HUES64 (cell line): ENCODE measurements around the gene MYBPC3.

Experiments
- H3K27ac ChIP-seq: 2 replicates; pipeline ENCODE4 v1.7.0; 2013; ENCODE audit warnings: low read depth, low read length, inconsistent platforms
- H3K27me3 ChIP-seq: 2 replicates; pipeline ENCODE4 v1.6.1; 2013; ENCODE audit warnings: mild to moderate bottlenecking, low read length; ENCODE audit not compliant: insufficient read depth
- H3K36me3 ChIP-seq: 2 replicates; pipeline ENCODE4 v1.6.1; 2013; ENCODE audit warnings: mild to moderate bottlenecking, low read length; ENCODE audit not compliant: insufficient read depth
- H3K4me1 ChIP-seq: 2 replicates; pipeline ENCODE4 v1.6.1; 2013; ENCODE audit warnings: mild to moderate bottlenecking, low read length, moderate library complexity; ENCODE audit not compliant: insufficient read depth
- H3K4me3 ChIP-seq: 2 replicates; pipeline ENCODE4 v1.5.1; 2013; ENCODE audit warnings: mild to moderate bottlenecking, low read length, moderate library complexity
- H3K9ac ChIP-seq: 2 replicates; pipeline ENCODE4 v1.6.1; 2013; ENCODE audit warnings: mild to moderate bottlenecking, low read depth, low read length
- H3K9me3 ChIP-seq: 2 replicates; pipeline ENCODE4 v1.6.1; 2013; ENCODE audit warnings: low read depth, low read length; ENCODE audit not compliant: insufficient read depth
- WGBS: fragments of 150-250, 120-280 bp; methylation state at CpG from one replicate; pipeline ENCODE4 v1.1.7; 2013; ENCODE audit warnings: missing lambda C conversion rate; 5-methylcytosine and 5-hydroxymethylcytosine counted together

The MYBPC3 gene

DNA sequence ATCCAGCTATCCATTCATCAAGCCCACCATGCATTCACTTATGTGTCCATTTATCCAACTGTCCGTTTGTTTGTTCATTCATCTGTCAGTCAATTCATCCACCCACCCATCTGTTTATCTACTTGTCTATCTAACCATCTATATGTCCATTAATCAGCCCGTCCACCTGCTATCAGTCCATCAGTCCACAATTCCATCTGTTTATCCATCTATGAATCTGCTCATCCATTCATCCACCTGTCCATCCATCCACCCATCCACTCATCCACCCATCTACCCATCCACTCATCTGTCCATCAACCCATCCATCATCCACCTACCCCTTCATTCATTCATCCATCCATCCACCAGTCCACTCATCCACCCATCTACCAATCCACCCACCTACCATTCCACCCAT lies 26.8 kb upstream of the MYBPC3 start:
- no peak overlapping the region for H3K9ac ChIP-seq

DNA sequence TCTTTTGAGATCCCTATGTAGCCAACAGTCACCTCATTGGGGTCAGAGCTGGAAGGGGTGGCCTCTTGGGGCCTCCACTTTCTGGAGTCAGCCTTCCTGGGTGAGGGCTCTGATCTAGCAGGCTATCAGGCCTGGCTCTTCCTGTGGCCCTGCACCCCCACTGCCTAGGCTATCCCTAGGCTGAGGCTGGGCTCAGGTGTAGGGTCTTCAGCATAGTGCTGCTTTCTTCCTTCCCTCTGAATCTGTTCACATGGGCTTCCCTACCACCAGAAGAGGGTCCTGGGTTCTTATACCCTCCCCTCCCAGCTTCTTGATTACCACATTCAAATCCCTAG lies 26.3 kb upstream of the MYBPC3 start:
- Histone ChIP-seq H3K9me3 (no peaks in the 10 kb centered on the region), H3K27ac (no peak overlapping the region), H3K27me3 (no peaks in the 10 kb centered on the region), H3K9ac (no peak overlapping the region), H3K4me3 (no peak overlapping the region), H3K36me3 (no peaks in the 10 kb centered on the region), H3K4me1 (peaks cover 7% of the 10 kb centered on the region; the same call in 1 of the 2 replicates)

More for the DNA sequence above, 26.8 kb upstream of the MYBPC3 start:
- Histone ChIP-seq H3K27ac (no peak overlapping the region), H3K9me3 (no peaks in the 10 kb centered on the region), H3K36me3 (no peaks in the 10 kb centered on the region), H3K4me1 (peaks cover 7% of the 10 kb centered on the region; the same call in 1 of the 2 replicates), H3K4me3 (no peak overlapping the region), H3K27me3 (no peaks in the 10 kb centered on the region)
- WGBS: 91% methylated on average over 2 of the region's 2 CpGs

DNA sequence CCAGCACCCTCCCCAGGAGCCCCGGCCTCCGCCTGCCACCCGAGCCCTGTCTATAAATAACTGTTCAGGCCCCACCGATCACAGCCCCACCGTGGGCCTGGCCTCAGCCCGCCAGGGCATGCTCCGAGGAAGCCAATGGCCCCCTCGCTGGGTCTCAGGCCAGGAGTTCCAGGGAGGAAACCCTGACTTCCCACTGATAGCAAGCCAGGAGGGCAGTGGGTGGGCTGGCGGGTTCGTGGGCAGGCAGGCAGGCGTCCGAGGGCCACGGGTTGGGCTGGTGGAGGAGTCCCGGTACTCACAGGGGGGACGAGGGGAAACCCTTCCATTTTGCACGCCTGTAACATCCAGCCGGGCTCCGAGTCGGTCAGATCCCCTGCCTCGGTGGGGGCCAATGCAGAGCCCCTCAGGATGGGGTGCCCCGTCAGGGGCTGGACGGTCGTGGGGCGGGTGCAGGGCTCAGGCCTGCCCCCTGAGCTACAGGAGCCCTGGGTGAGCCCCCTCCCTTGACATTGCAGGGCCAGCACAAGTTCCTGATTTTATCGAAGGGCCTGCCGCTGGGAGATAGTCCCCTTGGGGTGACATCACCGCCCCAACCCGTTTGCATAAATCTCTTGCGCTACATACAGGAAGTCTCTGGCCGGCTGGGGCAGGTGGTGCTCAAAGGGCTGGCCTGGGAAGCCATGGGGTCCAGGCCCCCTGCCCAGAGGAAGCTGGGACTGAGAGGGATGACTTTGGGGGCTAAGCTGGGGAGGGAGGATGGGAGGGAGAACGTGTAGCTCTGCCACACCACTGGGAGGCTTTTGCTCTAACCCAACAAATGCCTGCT lies 25.7 kb upstream of the MYBPC3 start, which contains the start of gene SPI1:
SPI1 (minus strand) TSS at position 538 of the 826 bp plus-strand sequence; CDS start at position 344, 194 bp downstream.
- Histone ChIP-seq H3K9ac (no peak within 1 kb of the TSS; the same call in 1 of the 2 replicates), H3K27ac (no peak within 1 kb of the TSS), H3K4me1 (peaks cover 7% of the 10 kb centered on the region; the same call in 1 of the 2 replicates), H3K36me3 (no peaks in the 10 kb centered on the region), H3K9me3 (no peaks in the 10 kb centered on the region), H3K4me3 (no peak within 1 kb of the TSS), H3K27me3 (no peaks in the 10 kb centered on the region)
- 82% methylated on average over 31 of the region's 31 CpGs for WGBS

DNA sequence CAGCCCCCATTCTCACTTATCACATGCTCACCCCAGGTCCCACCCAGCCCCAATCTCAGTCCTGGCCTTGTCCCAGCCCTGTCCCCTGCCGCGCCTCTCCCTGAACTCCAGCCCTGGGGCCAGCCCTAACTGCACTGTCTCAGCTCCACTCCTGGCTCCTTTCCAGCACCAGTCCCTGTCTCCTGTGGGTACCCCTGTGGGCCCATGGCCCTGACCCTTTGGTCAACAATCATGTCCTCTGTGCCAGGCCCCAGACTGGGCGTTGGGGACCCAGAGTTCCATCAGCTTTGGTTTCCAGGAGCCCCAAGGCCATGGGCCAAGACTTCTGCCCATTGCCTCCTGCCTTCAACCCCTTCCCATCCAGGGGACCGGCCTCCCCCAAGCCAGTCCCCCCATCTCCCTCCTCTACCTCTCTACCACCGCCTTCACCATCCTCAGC lies 25.1 kb upstream of the MYBPC3 start:
- Histone ChIP-seq H3K27ac (no peak overlapping the region), H3K36me3 (no peaks in the 10 kb centered on the region), H3K9ac (no peak overlapping the region), H3K4me1 (peaks cover 7% of the 10 kb centered on the region; the same call in 1 of the 2 replicates), H3K4me3 (no peak overlapping the region), H3K9me3 (no peaks in the 10 kb centered on the region), H3K27me3 (no peaks in the 10 kb centered on the region)
- 90% methylated on average over 5 of the region's 5 CpGs for WGBS

DNA sequence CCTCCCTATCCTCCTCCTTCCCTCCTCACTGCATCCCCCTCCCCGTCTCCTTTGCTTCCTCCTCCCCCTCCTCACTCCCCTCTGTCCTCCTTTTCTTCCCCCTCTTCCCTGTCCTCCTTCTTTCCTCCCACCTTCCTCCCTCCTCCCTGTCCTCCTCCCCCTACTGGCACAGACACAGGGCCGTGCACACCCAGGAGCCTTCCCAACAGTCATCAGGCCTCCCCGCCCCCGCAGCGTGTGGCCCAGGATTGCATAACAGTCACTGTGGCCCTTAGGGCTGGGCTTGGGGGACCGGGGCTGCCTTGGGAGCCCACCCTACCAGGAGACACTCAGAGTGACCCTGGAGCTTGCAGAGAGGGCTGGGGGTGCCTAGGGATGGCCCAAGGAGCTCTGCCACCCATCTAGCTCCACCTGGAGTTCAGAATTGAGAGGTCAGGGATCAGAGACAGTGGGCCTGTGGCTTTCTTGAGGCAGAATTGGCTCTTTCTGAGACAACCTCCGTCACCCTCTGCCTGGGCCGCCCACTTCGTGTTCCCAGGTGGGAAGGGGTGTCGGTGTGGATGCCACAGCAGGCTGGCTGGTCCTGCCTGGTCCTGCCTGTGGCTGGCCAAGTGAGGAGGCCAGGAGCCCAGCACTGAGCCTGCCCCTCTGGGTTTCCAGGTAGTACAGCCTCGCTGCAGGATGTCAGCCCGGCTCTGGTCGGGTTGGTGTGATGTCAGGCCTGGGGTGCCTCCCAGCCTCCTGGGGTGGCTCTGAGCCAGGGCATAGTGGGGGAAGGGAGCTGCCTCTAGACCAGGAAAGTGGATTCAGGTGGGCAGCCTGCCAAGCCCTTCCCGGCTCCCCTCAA lies 24.2 kb upstream of the MYBPC3 start:
- 72% methylated on average over 14 of the region's 14 CpGs for WGBS
- no peak overlapping the region for H3K9ac ChIP-seq

DNA sequence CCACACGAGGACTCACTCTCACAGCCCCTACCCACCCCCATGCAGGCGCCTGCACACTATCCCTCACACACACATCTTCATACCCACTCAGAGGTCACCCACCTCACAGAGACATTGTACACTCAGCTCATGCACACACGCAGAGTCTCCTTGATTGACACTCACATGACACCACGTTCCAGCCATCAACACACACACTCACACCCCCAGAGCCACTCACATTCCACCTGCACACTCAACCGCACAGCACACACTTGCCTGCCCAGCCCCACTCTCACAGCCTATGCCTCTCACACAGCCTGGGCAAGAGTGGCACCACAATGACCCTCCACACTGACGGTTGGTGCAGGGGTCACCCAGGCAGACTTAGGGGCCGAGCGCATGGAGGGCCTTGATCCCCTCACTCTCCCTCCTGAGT lies 23.6 kb upstream of the MYBPC3 start:
- Histone ChIP-seq H3K4me3 (no peak overlapping the region), H3K36me3 (no peaks in the 10 kb centered on the region), H3K4me1 (peaks cover 7% of the 10 kb centered on the region; the same call in 1 of the 2 replicates), H3K27me3 (no peaks in the 10 kb centered on the region), H3K9me3 (no peaks in the 10 kb centered on the region), H3K27ac (no peak overlapping the region), H3K9ac (no peak overlapping the region)
- WGBS: 86% methylated on average over 8 of the region's 8 CpGs

More for the DNA sequence above, 24.2 kb upstream of the MYBPC3 start:
- H3K36me3 ChIP-seq: no peaks in the 10 kb centered on the region
- H3K27ac ChIP-seq: no peak overlapping the region
- no peak overlapping the region for H3K4me3 ChIP-seq
- H3K27me3 ChIP-seq: no peaks in the 10 kb centered on the region
- peaks cover 7% of the 10 kb centered on the region; the same call in 1 of the 2 replicates for H3K4me1 ChIP-seq
- no peaks in the 10 kb centered on the region for H3K9me3 ChIP-seq

DNA sequence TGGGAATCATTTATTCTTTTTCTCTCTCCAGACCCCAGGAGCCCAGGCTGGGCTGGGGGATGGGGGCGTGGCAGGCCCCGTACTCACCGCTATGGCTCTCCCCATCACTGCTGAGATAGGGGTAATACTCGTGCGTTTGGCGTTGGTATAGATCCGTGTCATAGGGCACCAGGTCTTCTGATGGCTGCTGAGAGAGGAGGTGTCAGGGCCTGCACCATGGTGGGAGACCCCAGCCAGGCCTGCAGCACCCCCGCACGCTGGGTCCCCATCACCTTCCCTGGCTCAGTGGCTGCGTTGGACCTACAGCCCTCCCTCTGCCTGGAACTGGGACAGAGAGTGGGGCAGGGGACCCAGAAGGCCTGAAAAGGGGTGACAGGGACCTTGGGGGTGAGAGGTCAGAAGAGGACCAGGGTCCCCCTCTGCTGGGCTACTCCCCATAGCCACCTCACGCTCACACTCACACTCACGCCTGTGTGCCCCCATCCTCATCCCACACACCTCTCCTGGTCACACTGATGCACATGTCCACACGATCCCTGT lies 23.1 kb upstream of the MYBPC3 start:
- no peaks in the 10 kb centered on the region for H3K9me3 ChIP-seq
- no peaks in the 10 kb centered on the region for H3K27me3 ChIP-seq
- WGBS: 91% methylated on average over 13 of the region's 13 CpGs
- H3K36me3 ChIP-seq: no peaks in the 10 kb centered on the region
- H3K27ac ChIP-seq: no peak overlapping the region
- no peak overlapping the region for H3K4me3 ChIP-seq
- no peak overlapping the region for H3K9ac ChIP-seq
- H3K4me1 ChIP-seq: peaks cover 7% of the 10 kb centered on the region; the same call in 1 of the 2 replicates

DNA sequence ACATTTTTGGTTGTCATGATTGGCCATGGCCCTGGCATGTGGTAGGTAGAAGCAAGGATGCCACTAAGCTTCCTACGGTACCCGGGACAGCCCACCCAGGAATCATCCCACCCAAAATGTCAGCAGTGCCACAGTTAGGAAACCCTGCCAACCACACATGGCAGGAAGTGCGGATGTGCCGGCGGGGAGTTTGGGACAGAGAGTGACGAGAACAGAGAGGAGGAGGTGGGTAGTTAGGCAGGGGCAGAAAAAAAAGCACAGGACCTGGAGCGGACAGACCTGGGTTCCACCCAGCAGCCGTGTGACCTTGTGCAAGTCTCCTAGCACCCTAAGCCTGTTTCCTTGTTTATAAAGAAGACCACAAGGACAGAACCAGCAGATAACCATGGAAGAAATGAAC lies 22.5 kb upstream of the MYBPC3 start:
- 83% methylated on average over 8 of the region's 8 CpGs for WGBS
- H3K36me3 ChIP-seq: no peaks in the 10 kb centered on the region
- no peaks in the 10 kb centered on the region for H3K9me3 ChIP-seq
- no peaks in the 10 kb centered on the region for H3K27me3 ChIP-seq
- H3K4me1 ChIP-seq: peaks cover 7% of the 10 kb centered on the region; the same call in 1 of the 2 replicates
- no peak overlapping the region for H3K27ac ChIP-seq
- H3K4me3 ChIP-seq: no peak overlapping the region
- no peak overlapping the region for H3K9ac ChIP-seq

DNA sequence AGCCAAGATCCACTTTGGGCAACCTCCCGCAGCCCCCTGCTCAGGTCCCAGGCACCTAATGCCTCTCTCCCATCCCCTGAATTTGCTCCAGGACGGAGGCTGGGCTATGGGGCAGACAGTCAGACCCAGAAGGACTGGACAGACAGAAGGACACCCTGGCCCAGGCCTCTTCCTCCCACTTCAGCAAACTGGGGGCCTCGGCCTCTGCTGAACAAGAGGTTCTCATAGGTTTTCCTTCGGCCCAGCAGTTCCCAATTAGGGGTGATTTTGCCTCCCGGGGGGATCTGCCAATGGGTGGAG lies 22.2 kb upstream of the MYBPC3 start:
- H3K27ac ChIP-seq: no peak overlapping the region
- H3K9me3 ChIP-seq: no peaks in the 10 kb centered on the region
- 95% methylated on average over 5 of the region's 5 CpGs for WGBS

DNA sequence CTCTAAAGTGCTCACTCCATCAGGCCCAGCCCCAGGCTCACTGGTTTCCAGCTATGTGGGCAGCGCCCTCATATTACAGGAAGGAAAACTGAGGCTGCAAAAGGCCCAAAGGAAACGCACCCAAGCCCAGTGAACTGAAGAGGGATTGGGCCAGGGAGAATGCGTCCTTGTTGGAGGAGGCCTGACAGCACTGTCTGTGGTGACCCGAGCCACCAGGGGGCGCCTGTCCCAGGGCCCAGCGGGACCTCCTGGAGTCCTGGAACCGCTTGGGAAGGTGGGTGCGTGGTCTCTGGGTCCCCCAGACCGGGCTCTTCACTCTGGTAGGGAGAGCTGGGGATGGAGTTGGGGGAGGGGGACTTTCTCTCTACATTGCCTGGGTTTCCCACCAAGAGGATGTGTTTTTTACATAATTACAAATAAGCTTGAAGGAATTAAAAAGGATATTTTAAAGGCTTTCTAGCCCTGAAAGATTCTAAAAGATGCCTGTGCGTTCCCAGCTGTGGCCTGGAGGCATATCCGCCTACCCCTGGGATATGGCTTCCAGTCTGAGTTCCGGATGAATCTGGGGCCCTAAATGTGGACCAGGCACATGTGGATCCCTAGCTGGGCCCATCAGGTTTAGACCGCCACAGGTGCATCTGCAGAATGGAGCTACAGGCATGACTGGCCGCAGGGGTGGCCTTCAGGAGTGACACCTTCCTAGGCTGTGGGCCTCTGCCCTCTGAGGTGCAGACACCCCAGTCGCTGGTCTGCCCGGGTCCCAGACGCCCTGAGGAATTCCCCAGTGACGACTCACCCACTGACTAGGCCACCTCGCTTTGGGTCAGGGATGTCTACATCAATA lies 21.6 kb upstream of the MYBPC3 start:
- peaks cover 7% of the 10 kb centered on the region; the same call in 1 of the 2 replicates for H3K4me1 ChIP-seq
- H3K36me3 ChIP-seq: no peaks in the 10 kb centered on the region
- H3K9me3 ChIP-seq: no peaks in the 10 kb centered on the region
- 52% methylated on average over 19 of the region's 19 CpGs for WGBS
- H3K9ac ChIP-seq: no peak overlapping the region
- no peak overlapping the region for H3K4me3 ChIP-seq
- H3K27me3 ChIP-seq: no peaks in the 10 kb centered on the region
- H3K27ac ChIP-seq: no peak overlapping the region; the same call in 1 of the 2 replicates

More for the DNA sequence above, 22.2 kb upstream of the MYBPC3 start:
- Histone ChIP-seq H3K4me3 (no peak overlapping the region), H3K27me3 (no peaks in the 10 kb centered on the region), H3K36me3 (no peaks in the 10 kb centered on the region), H3K9ac (no peak overlapping the region), H3K4me1 (peaks cover 7% of the 10 kb centered on the region; the same call in 1 of the 2 replicates)
